ENCODE data around the gene RSPH1.
A peak's percentile ranks its signal among the peaks of the same experiment; 100 is the strongest.

The RSPH1 gene

DNA sequence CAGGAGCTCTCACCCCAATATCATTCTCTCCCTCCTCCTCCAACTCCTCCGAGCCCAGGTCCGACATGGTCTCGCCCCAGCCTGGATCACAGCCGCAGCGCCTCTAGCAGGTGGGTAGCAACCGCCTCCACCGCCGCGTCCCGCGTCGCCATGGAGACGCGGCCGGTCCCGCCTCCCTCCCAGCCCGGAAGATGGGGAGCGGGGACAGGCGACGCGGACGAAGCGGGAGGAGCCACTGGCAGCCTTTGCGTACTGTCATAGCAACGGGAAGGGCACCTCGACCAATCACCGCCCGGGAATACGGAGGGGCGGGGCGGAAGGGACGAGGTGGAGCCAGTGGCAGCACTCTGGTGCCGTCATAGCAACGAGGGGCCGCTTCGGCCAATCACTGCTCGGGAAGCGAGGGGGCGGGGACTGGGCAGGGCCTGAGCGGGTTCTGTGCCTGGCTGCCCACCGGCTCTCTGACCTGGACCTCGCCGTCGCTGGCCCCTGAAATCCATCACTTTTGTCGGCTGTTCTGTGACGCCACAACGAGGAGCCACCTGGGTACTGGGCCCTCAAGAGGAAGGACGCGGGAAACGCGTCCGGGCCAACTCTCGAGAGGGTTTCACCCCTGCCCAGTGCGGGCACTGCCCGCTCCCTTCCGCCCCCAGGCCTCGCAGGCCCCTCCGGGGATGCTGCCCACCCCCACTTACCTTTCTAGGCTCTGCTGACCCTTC, at the start of gene RSPH1:
Gene RSPH1, minus strand, starts transcription at position 105 of the 719 bp plus-strand sequence. Its CDS starts 38 bp downstream, at position 67.
- DNase-seq (ENCODE audit: low read depth) = peak; percentile 99

DNA sequence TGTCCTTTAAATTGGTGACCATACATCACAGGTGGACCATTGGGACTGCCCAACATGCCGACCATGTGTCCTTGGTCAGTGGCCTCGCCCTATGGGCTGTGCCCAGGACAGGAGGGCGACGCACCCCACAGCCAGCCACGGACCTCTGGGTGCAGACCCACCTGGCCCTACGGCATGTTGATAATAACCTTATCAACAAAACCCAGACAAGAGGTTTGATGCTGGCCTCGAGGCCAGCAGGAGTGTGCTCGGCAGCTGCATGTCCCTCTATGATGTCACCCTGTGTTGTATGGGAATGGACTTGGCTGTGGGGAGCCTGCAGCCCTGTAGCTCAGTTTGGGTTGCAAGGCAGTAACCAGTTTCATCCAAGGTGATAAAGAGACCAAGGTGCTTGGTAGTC, 49.7 kb upstream of the RSPH1 start:
- no peak for DNase-seq (ENCODE audit: low read depth)

DNA sequence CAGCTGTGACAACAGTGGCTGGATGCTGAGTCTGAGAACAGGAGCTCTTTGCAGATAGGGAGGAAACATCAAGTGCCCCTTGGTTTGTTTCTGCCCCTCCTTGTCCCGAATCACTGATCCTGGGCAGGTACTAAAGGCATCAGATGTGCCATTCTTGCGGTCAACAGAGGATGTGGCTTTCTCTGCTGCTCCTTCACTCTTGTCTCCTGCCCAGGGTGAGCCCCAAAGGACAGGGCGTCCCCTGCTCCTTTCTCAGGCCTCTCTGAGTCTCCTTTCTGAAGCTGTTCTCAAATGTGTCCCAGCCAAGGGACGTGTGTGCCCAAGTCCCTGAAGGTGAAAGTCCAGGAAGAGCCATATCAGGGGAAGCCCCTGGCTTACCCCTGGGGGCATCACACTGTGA, 49.3 kb upstream of the RSPH1 start:
- DNase-seq (ENCODE audit: low read depth) = no peak

GRCh38 chr21:42544544-42544943, 48.5 kb upstream of the RSPH1 start:
- no peak for DNase-seq (ENCODE audit: low read depth)

- DNase-seq (ENCODE audit: low read depth) = no peak
These were observed 47.3 kb upstream of the RSPH1 start for GRCh38 chr21:42543106-42543847.

DNA sequence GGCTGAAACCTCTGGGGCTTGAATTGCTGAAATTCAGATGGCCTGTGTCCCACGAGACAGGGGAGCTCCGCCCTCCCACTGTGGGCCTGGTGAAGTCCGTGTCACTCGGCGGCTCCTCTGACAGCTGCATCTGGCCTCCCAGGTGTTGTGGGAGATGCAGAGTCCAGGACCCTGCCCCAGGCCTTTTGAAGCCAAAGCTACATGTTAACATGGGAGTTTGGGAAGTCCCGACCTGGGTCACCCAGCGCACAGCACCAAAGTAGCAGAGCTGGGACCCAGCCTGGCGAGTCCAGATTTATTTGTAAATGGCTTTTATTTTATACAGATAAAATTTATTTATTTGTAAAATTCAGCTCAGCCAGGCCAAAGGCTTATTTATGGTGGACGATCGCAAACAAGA, 46.6 kb upstream of the RSPH1 start:
- no peak for DNase-seq (ENCODE audit: low read depth)

DNA sequence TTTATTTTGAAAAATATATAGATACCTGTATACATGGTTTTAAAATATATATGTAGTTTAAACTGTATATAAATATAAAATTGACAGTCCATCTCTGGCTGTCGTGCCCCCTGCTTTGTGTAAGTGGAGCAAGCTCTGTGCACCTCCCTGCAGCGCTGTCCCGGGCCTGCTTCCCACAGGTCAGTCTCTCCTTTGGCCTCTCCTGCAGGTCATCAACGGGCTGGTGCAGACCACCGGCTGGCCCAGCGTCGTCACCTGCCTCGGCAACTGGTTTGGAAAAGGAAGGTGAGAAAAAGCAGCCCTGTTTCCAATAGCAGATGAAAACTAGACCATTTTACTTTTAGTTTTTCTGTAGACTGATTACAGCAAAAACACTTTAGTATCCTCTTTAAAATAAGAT, 46.2 kb upstream of the RSPH1 start:
- no peak for DNase-seq (ENCODE audit: low read depth)

DNA sequence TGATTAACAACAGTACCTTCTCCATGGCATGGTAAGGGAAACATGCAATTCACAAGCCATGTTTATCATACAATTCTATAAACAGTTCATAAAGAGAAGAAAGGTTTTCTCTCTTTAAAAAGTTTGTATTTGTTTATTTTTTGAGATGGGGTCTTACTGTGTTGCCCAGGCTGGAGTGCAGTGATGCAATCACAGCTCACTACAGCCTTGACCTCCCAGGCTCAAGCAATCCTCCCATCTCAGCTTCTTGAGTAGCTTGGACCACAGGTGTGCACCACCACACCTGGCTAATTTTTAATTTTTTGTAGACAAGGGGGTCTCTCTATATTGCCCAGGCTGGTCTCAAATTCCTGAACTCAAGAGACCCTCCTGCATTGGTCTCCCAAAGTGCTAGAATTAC, 45.6 kb upstream of the RSPH1 start:
- no peak for DNase-seq (ENCODE audit: low read depth)

GRCh38 chr21:42541174-42541573, 45.1 kb upstream of the RSPH1 start:
- DNase-seq (ENCODE audit: low read depth) = no peak

- no peak for DNase-seq (ENCODE audit: low read depth)
These were observed 44.4 kb upstream of the RSPH1 start for GRCh38 chr21:42540396-42540795.

- no peak for DNase-seq (ENCODE audit: low read depth)
These were observed 43.9 kb upstream of the RSPH1 start for GRCh38 chr21:42539931-42540343.

DNA sequence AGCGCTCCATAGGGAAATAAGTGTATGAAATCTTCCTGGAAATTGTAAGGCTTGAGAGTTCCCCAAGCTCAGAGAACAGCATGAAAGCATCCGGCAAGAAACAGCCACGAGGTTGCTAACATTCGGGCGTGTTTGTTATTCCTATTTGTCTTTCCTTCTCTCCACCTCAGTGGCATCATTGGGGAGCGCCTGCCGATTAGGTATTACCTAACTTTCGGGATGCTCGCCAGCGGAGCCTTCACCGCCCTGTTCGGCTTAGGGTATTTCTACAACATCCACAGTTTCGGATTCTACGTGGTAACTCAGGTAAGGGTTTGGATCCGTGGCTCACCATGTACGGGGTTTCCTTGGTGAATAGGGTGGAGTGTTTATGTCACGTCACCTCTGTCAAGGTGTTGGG, 43.3 kb upstream of the RSPH1 start:
- no peak for DNase-seq (ENCODE audit: low read depth)

- no peak for DNase-seq (ENCODE audit: low read depth)
These were observed 42.7 kb upstream of the RSPH1 start for GRCh38 chr21:42538479-42539275.

GRCh38 chr21:42537106-42537742, 41.2 kb upstream of the RSPH1 start:
- DNase-seq (ENCODE audit: low read depth) = no peak

DNA sequence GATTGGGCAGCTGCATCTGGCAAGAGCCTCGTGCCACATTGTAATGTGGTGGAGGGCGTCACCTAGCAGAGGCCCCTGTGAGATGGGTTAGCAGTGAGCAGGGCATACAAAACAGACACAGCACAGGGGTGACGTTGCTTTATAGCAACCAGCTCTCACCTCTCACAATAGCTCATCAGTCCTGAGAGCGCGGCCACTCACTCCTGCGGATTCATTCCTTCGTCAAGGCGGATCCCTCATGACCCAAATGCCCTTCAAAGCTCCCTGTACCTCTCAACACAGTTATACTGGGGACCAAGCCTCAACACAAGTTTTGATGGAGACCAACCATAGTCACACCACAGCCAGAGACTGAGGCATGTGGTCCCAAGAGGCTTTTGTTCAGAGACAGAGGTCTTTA, 40.6 kb upstream of the RSPH1 start:
- no peak for DNase-seq (ENCODE audit: low read depth)

GRCh38 chr21:42535602-42536171, 39.7 kb upstream of the RSPH1 start:
- no peak for DNase-seq (ENCODE audit: low read depth)

DNA sequence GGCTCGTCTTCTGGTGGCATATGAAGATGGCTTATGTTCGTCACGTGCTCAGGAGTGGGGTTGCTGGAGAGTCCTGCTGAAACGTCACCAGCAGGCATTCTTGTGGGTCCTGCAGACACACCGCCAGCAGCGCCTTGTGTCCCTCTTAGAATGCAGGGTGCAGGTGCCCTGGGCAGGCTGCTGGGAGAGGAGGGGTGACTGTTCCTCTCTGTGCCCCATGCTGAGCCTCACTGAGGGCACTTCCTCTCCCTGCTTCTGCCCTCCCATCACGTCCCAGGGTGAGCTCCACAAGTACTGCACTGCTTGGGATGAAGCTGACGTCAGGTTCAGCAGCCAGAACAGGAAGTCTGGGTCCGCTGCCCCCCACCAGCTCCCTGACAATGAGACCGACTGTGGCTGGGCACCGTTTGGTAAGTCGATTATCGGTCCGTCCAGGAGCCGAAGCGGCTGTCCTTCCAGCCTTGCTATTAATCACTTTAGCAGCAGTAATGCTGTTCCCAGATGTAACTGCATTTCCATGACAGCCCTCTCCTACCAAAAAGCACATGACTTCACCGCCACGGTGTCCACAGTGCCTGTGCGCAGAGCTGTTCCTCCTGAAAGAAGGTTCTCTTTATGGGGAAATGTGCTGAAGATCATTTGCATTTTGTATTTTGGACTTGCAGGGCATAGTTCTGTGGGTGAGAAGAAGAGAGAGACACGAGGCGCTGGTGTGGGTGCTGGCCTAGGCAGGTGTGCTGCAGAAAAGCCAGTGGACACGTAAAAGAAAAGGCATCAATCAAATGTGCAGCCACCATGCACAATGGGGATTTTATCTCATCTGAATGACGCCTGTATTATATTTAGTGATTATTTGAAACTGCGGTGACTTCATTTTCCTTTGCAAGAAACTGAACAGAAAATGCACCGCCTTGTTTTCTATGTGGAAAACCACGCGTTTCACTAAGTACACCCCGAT, 38.7 kb upstream of the RSPH1 start:
- DNase-seq (ENCODE audit: low read depth) = no peak

GRCh38 chr21:42533963-42534355, 37.9 kb upstream of the RSPH1 start:
- no peak for DNase-seq (ENCODE audit: low read depth)

DNA sequence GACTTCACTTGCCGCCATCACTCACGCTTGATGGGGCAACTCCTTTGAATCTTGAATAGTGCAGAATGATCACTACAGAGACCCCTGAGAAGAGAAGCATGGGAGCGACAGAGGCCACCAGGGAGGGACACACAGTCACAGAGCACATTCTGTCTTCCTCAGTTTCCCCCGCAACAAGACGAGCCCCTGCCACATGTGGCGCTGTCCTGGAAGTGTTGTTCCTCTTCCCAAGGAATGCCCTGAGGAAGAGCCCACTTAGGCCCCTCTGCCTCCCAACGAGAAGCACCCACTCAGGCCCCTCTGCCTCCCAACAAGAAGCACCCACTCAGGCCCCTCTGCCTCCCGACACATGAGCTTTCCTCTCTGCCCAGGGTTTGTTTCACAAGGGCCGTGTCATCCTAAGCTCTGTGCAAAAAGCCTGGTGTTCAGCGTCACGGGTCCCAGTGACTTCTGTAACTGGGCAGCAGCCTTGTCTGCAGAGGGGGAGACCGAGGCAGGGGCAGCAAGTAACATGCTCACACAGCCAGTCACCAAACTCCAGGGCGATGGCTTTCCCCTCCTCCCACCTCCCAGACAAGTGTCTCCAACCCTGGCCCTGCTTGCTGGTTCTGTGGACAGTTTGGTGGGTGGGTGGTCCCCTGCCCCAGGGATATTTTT, 37.4 kb upstream of the RSPH1 start:
- DNase-seq (ENCODE audit: low read depth) = no peak

DNA sequence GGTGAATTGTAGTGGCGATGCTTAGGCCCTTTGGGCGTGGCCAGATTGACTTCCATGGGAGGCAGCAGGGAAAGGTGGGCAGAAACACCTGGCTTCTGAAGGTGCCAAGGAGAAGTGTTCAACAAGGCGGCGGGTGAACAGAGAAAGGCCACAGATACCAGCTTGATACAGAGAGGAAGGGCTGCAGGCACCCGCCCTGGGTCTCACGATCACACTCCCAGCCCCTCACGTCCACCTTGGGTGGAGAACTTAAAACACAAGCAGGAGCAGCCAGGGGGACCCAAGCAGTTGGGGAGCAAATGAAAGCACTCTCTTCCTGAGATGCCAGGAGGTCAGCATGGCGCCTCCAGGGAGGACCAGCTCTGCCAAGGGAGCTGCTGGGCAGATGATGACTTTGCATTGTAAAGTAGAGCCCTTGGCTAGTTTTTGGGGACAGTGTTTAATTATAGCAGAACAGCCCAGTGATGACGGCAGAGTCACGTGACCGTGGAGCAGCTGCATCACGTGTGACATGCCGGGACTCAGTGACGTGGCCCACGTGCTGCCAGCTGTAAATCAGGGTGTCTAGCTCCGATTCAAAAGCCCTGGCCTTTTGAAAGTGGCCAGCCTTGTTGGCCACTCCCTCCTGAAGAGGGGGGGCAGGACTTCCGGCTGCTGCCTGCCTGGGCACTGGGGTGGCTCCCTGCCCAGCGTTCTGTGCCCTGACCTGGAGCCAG, 36.6 kb upstream of the RSPH1 start:
- no peak for DNase-seq (ENCODE audit: low read depth)

Measured in activated T-cell treated with anti-CD3 and anti-CD28 coated beads for 1 hour (primary cell).